HG03025 (cell line): ENCODE data around the gene BCL2L15.
A peak's percentile ranks its signal among the peaks of the same experiment; 100 is the strongest.
"Not testable (repeated sequence)": the region's sequence is repeated elsewhere in the genome, so short reads cannot be mapped to it uniquely, and the experiment has no call there.

Experiments
- ATAC-seq: cut with Tn5 transposase; IDR thresholded peaks from one replicate; pipeline ENCODE4 v1.9.1; 2021; ENCODE audit warnings: mild to moderate bottlenecking, moderate library complexity; ENCODE audit not compliant: unreplicated experiment, low FRiP score

BCL2L15 gene

DNA sequence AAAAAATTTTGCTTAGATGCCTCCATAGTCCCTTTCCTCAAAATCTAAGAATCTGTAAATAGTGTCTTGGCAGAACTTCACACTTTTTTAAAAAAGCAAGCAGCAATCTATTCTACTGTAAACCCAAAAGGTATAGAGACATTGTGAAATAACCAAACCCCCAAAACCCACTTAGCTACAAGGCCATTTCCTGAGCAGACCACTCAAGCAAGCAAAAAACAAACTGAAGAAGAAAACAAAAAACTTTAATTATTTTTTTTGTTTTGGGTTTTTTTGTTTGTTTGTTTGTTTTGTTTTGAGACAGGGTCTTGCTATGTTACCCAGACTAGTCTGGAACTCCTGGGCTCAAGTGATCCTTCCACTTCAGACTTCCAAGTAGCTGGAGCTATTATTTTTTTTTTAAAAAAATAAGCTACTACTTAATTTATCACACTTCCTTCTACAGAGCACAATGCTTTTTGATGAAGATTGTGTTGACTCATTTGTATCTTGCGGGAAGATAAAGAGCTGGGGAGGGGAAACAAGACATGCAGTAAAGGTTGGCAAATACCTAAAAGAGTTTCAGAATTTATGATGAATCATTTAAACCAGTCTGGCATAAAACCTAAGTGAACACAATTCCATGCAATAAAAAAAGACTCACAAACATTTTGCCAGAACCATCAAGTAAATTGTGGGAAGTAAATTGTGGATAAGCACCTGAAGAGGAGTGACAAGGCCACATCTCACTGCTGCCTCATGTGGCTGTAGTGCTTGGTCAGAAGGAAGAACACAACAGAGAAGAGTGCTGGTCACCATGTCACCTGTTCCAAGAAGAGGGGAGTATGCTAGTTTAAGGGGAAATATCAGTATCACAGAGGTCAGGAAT, 13.1 kb downstream of the BCL2L15 start:
- ATAC-seq: no peak

- peak; percentile 4 for ATAC-seq
These were observed 15.0 kb downstream of the BCL2L15 start for GRCh38 chr1:113872219-113872935.

DNA sequence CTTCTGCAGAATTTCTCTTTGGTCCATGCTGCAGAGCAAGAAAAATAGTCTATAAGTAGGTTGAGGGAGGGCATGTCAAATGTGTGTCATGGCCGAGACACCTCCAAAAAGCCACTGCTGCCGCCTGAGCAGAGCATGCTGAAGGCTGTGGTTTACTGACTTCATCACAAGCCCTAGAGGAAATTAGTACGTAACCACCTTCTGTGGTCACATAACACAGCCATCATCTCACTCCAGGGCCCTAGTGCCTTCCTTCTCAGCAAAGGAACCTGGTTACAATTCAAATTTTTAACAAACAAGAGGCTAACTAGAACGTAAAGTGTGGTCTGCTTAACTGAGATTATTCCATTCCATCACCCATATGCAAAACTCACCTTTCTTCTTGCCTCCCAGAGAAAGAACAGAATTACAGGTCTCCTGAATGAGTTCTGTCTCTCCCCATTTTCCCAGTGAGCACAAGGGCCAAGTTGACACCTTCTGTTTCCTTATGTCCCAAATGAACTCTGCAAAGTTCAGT, 15.7 kb downstream of the BCL2L15 start, which contains the start of gene PTPN22:
TSS of gene PTPN22 (minus strand) at position 116 of the 517 bp plus-strand sequence.
- peak; percentile 90 for ATAC-seq

DNA sequence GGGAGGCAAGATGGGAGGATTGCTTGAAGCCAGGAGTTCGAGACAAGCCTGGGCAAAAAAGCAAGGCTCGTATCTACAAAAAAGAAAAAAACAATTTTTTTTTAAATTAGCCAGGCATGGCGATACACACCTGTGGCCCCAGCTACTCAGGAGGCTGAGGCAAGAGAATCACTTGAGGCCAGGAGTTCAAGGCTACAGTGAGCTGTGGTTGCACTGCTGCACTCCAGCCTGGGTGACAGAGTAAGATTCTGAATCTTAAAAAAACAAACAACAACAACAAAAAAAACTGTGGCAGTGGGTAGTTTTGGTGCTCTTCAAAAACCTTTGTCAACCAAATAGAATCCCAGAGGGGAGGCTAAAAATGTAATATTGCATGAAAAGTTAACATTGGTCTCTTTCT, 16.6 kb downstream of the BCL2L15 start:
- no peak for ATAC-seq

DNA sequence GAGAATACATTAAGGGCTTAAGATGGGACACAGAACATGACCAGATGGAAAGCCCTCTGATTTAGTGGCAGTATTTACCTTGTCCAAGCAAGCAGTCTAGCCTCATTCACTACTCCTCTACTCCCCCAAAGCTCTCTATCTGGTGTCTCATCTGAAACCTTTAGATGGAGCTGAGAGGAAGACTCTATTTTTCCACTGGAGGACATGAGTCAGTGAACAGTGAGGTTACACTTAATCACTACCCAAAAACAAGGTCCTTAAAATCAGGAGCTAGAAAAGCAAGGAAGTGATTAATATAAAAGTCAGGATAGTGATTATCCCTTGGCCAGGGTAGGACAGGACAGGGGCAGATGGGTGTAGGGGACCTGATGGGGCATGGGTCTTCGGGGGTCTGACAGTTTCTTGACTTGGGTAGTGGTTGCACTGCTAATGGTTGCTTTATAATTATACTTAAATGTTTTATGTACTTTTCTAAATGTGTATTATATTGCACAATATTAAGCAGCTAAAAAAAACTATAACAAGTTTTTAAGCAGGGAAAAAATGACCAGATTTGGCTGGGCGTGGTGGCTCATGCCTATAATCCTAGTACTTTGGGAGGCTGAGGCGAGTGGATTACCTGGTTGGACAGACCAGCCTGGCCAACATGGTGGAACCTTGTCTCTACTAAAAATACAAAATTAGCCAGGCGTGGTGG, 18.8 kb downstream of the BCL2L15 start:
- no peak for ATAC-seq

GRCh38 chr1:113861641-113862040, 25.7 kb downstream of the BCL2L15 start:
- no peak for ATAC-seq

- ATAC-seq: no peak
These were observed 26.5 kb downstream of the BCL2L15 start for GRCh38 chr1:113860891-113861290.

DNA sequence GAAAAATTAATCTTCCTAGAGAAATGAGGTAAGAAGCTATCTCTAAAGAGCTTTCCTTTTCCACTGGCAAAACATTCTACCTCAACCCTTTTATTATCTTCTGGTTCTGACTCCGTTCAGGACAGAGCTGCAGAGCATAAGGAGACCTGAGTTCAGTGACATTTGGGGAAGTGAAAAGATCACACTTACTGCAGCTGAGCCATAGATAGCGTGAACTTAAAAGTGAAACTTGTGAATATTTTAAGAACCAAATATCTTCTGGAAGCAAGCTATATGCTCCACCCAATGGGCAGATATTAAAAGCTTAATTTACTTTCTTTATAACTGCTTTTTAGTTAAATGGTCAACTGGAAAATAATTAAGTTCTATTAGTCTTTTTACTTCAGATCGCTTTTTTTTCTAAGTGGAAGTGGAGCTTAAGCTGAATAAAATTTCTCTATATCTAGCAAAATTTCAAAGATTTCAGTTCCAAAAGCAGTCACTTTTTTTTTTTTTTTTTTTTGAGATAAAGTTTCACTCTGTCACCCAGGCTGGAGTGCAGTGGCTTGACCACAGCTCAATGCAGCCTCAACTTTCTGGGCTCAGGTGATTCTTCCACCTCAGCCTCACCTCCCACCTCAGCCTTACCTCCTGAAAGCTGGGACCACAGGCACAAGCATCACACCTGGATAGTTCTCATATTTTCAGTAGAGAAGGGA, 27.8 kb downstream of the BCL2L15 start:
- ATAC-seq: peak; percentile 86

GRCh38 chr1:113858982-113859381, 28.4 kb downstream of the BCL2L15 start:
- ATAC-seq: no peak

DNA sequence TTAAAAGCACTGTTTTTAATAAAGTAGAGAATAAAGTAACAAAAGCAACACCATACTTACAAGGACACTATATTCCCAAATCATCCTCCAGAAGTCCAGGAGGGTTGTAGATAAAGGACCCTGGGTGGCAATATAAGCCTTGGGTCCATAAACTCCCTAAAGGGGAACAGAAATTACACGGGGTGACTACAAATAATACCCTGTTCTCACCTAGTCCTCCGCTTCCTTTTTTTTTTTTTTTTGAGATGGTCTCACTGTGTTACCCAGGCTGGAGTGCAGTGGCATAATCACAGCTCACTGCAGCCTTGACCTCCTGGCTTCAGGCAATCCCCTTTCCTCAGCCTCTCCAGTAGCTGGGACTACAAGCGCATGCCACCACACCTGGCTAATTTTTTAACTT, 29.0 kb downstream of the BCL2L15 start:
- ATAC-seq: peak; percentile 42

GRCh38 chr1:113857776-113858175, 29.6 kb downstream of the BCL2L15 start:
- ATAC-seq: no peak

- ATAC-seq: no peak
These were observed 31.0 kb downstream of the BCL2L15 start for GRCh38 chr1:113856401-113856790.

GRCh38 chr1:113855630-113856400, 31.6 kb downstream of the BCL2L15 start:
- no peak for ATAC-seq

DNA sequence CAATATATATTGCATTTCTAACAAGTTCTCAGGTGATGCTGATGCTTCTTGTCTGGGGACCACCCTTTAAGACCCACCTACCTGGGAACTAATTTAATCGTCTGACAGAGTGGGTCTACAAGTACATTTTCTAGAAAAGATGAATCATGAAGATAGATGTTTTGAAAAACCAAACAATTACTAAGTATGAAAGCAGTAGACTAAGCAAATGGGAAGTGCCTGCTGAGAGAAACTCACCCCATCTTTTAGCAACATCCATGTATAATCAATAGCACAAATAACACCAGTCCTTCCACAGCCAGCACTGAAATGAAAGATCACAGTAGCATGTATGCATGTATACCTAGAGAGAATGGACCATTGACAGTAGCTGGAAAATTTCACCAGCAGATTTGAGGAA, 33.1 kb downstream of the BCL2L15 start:
- no peak for ATAC-seq

GRCh38 chr1:113852694-113853093, 34.7 kb downstream of the BCL2L15 start:
- ATAC-seq: not testable (repeated sequence)

GRCh38 chr1:113850127-113850796, 37.1 kb downstream of the BCL2L15 start:
- ATAC-seq: no peak

DNA sequence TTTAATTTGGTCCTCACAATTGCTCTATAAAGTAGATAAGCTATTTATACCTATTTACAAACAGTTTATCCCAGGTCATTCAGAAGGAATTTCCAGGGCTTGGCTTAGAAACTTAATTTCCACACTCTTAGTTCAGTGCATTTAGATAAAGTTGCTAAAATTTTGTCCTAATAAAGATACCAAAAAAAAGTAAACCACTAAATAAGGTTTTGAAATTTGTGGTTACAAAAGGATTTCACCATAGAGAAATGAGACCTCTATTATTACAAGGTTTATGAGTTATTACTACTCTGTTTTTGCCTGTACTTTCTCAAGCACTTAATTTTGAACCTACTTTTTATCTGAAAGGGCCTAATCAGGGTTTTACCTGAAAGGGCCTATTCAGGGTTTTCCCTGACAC, 38.3 kb downstream of the BCL2L15 start:
- ATAC-seq: no peak

DNA sequence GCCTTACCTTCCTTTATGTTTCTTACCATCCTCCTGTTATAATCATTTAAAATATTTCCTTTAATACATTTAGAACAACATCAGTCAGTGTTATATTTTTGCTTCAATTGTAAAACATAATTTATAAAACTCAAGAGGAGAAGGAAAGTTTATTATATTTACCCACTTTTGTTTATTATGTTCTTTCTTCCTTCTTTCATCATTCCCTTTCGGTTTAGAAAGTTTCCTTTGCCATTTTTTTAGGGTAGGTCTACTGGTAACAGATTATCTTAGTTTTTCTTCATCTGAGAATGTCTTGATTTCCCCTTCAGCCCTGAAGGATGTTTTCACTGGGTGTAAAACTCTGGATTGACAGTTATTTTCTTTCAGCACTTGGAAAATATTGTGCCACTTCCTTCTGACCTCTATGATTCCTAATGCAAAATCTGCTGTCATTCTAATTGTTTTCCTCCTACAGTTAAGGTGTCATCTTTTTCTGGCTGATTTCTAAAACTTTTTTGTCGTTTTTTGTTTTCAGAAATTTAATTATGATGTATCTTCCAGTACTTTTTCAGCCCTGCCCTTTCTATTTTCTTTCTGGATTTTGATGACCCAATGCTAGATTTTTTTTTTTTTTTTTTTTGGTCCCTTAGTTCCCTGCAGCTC, 40.9 kb downstream of the BCL2L15 start:
- no peak for ATAC-seq

DNA sequence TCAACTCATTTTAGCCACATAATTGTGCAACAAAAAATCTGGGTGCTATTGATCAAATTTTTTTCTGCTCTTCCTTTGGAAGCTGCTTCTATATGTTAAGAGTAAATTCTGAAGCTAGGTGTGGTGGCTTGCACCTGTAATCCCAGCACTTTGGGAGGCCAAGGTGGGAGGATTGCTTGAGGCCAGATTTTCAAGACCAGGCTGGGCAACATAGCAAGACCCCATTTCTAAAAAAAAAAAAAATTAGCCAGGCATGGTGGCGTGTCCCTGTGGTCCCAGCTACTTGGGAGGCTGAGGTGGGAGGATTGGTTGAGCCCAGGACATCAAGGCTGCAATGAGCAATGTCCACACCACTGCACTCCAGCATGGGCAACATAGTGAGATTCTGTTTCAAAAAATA, 50.8 kb downstream of the BCL2L15 start:
- ATAC-seq: no peak
